H1 (cell line): Measurements from ENCODE around the gene SESN1. TPM values are rescaled to one million over a fixed set of nuclear protein-coding genes. Genes with fewer than 3 reads are reported as not detected.

ENCODE experiments used
- CTCF ChIA-PET: fragments of 300-600 bp; sonication (Branson Sonifier 250); formaldehyde crosslinking; loops from one replicate; lab custom pipeline; 2021; ENCODE audit not compliant: partially characterized antibody; lab: Charles Lee
- POLR2A ChIA-PET: fragments of 300-600 bp; sonication (Branson Sonifier 250); formaldehyde crosslinking; loops from one replicate; lab custom pipeline; 2021; ENCODE audit warnings: inconsistent platforms; ENCODE audit not compliant: partially characterized antibody; lab: Charles Lee
- DNase-seq, 2 experiments: peaks; one replicate each; pipeline versions ENCODE4 v3.0.0 to v3.0.0-alpha.2; 2010 to 2022; ENCODE audit warnings: low spot score in 2 of 2, low read depth in 1 of 2, mixed read lengths in 1 of 2
- FAIRE-seq: peaks from 2 replicates; lab custom pipeline; 2011; peaks lifted over from hg19 to GRCh38; lab: Jason Lieb, UNC
- H2AFZ ChIP-seq: 2 replicates; pipeline ENCODE4 v1.8.1; 2012; ENCODE audit warnings: low read length, inconsistent platforms
- H2AK5ac ChIP-seq: 2 replicates; pipeline ENCODE4 v1.6.1; 2013; ENCODE audit warnings: low read depth, low read length
- H2BK120ac ChIP-seq: replicated peaks from 2 replicates; pipeline ENCODE3; 2013; ENCODE audit warnings: low read depth, low read length, inconsistent platforms
- H2BK12ac ChIP-seq: 2 replicates; pipeline ENCODE4 v1.6.1; 2013; ENCODE audit warnings: low read depth, low read length
- H2BK15ac ChIP-seq: 2 replicates; pipeline ENCODE4 v1.6.1; 2013; ENCODE audit warnings: low read length
- H2BK20ac ChIP-seq: 2 replicates; pipeline ENCODE4 v1.6.1; 2013; ENCODE audit warnings: low read length
- H2BK5ac ChIP-seq: 2 replicates; pipeline ENCODE4 v1.6.1; 2013; ENCODE audit warnings: low read depth, low read length
- H3K14ac ChIP-seq: 2 replicates; pipeline ENCODE4 v1.6.1; 2013; ENCODE audit warnings: inconsistent platforms; ENCODE audit not compliant: insufficient read length
- H3K18ac ChIP-seq: 2 replicates; pipeline ENCODE4 v1.6.1; 2013; ENCODE audit warnings: low read length; ENCODE audit errors: extremely low read depth
- H3K23ac ChIP-seq: 2 replicates; pipeline ENCODE4 v1.6.1; 2013; ENCODE audit warnings: inconsistent platforms; ENCODE audit not compliant: insufficient read length
- H3K23me2 ChIP-seq: 2 replicates; pipeline ENCODE4 v1.6.1; 2013; ENCODE audit warnings: low read depth, low read length
- H3K27ac ChIP-seq: 2 replicates; pipeline ENCODE4 v1.6.1; 2011; ENCODE audit warnings: low read depth, low read length, inconsistent platforms
- H3K27me3 ChIP-seq, 4 experiments: replicated peaks in 1 of 4; 1 replicate in 1 of 4; 2 replicates in 3 of 4; pipeline versions ENCODE4 v1.6.1 to v1.8.1; 2011 to 2013; ENCODE audit warnings: low read length in 3 of 4, mild to moderate bottlenecking in 3 of 4, inconsistent platforms in 2 of 4, mixed read lengths in 2 of 4, moderate library complexity in 1 of 4; ENCODE audit not compliant: control insufficient read depth in 3 of 4, insufficient read depth in 3 of 4; ENCODE audit errors: extremely low read depth in 1 of 4
- H3K36me3 ChIP-seq, 4 experiments: 2 replicates each; pipeline versions ENCODE4 v1.6.1 to v1.8.1; 2011 to 2013; ENCODE audit warnings: mild to moderate bottlenecking in 4 of 4, low read length in 3 of 4, moderate library complexity in 2 of 4, control low read depth in 1 of 4, inconsistent platforms in 1 of 4; ENCODE audit not compliant: insufficient read depth in 4 of 4, control insufficient read depth in 2 of 4
- H3K4ac ChIP-seq: replicated peaks from 2 replicates; pipeline ENCODE3; 2013; ENCODE audit warnings: low read length, low read depth, mixed read lengths, inconsistent platforms; ENCODE audit not compliant: insufficient read length
- H3K4me1 ChIP-seq, 4 experiments: replicated peaks in 1 of 4; 1 replicate in 1 of 4; 2 replicates in 3 of 4; pipeline versions ENCODE4 v1.6.1 to v1.8.1; 2011 to 2013; ENCODE audit warnings: low read length in 3 of 4, inconsistent platforms in 2 of 4, mixed read lengths in 1 of 4; ENCODE audit not compliant: insufficient read depth in 4 of 4, control insufficient read depth in 3 of 4
- H3K4me2 ChIP-seq, 2 experiments: 2 replicates each; pipeline versions ENCODE4 v1.6.1 to v1.8.1; 2011 to 2013; ENCODE audit warnings: low read depth in 2 of 2, low read length in 2 of 2, control low read depth in 1 of 2, inconsistent platforms in 1 of 2, mild to moderate bottlenecking in 1 of 2; ENCODE audit not compliant: insufficient read depth in 1 of 2
- H3K4me3 ChIP-seq, 4 experiments: fragments of 200-600, 300-600 bp in 1 of 4; sonication (generic), shearing (Covaris generic), sonication (Bioruptor Twin) in 1 of 4; 2 replicates each; pipeline versions ENCODE4 v1.5.1 to v1.8.1; 2011 to 2016; ENCODE audit warnings: low read length in 4 of 4, low read depth in 3 of 4, control low read depth in 2 of 4, inconsistent platforms in 2 of 4, mild to moderate bottlenecking in 2 of 4, mixed read lengths in 1 of 4, moderate library complexity in 1 of 4; ENCODE audit not compliant: insufficient read depth in 2 of 4; ENCODE audit errors: extremely low read depth in 1 of 4
- H3K56ac ChIP-seq: replicated peaks from 2 replicates; pipeline ENCODE3; 2013; ENCODE audit warnings: low read depth, mild to moderate bottlenecking, mixed read lengths, low read length, inconsistent platforms; ENCODE audit not compliant: insufficient read length
- H3K79me1 ChIP-seq: 2 replicates; pipeline ENCODE4 v1.6.1; 2013; ENCODE audit warnings: low read depth, low read length, control low read depth
- H3K79me2 ChIP-seq, 2 experiments: 2 replicates each; pipeline versions ENCODE4 v1.6.1 to v1.8.1; 2012 to 2013; ENCODE audit warnings: low read length in 2 of 2, mild to moderate bottlenecking in 2 of 2, inconsistent platforms in 1 of 2; ENCODE audit not compliant: insufficient read depth in 2 of 2, control insufficient read depth in 1 of 2
- H3K9ac ChIP-seq, 4 experiments: replicated peaks in 1 of 4; 1 replicate in 1 of 4; 2 replicates in 3 of 4; pipeline versions ENCODE4 v1.6.1 to v1.8.1; 2011 to 2013; ENCODE audit warnings: low read depth in 3 of 4, low read length in 3 of 4, control low read depth in 2 of 4, mild to moderate bottlenecking in 2 of 4, moderate library complexity in 2 of 4, inconsistent platforms in 1 of 4; ENCODE audit errors: extremely low read depth in 1 of 4
- H3K9me3 ChIP-seq, 2 experiments: 2 replicates each; pipeline versions ENCODE4 v1.6.1 to v1.8.1; 2012 to 2013; ENCODE audit warnings: mild to moderate bottlenecking in 2 of 2, moderate library complexity in 2 of 2, control low read depth in 1 of 2, inconsistent platforms in 1 of 2, low read depth in 1 of 2, low read length in 1 of 2, mixed read lengths in 1 of 2; ENCODE audit not compliant: insufficient read depth in 2 of 2
- H4K20me1 ChIP-seq, 2 experiments: replicated peaks in 1 of 2; 2 replicates each; pipeline versions ENCODE3 to v1.8.1; 2011 to 2013; ENCODE audit warnings: inconsistent platforms in 2 of 2, low read length in 2 of 2, mild to moderate bottlenecking in 1 of 2; ENCODE audit not compliant: insufficient read depth in 2 of 2, control insufficient read depth in 1 of 2
- H4K5ac ChIP-seq: 2 replicates; pipeline ENCODE4 v1.6.1; 2013; ENCODE audit warnings: low read length, low read depth, mixed read lengths, inconsistent platforms; ENCODE audit not compliant: insufficient read length
- H4K8ac ChIP-seq: 2 replicates; pipeline ENCODE4 v1.8.0; 2013; ENCODE audit warnings: mild to moderate bottlenecking, moderate library complexity, low read length, inconsistent platforms; ENCODE audit not compliant: insufficient read depth; ENCODE audit errors: extremely low read depth
- H4K91ac ChIP-seq: replicated peaks from 2 replicates; pipeline ENCODE3; 2013; ENCODE audit warnings: low read length, mixed read lengths, inconsistent platforms; ENCODE audit not compliant: insufficient read length
- NANOG ChIP-seq: IDR thresholded peaks from 2 replicates; pipeline ENCODE4 v1.6.1; 2011; ENCODE audit warnings: low read length, low read depth, mild to moderate bottlenecking, inconsistent platforms; ENCODE audit not compliant: insufficient read depth, poor library complexity, severe bottlenecking
- TAF7 ChIP-seq: optimal IDR thresholded peaks from 2 replicates; pipeline ENCODE3; 2011; ENCODE audit warnings: low read depth, mild to moderate bottlenecking, inconsistent platforms, low read length, moderate library complexity, borderline replicate concordance
- WGBS, 2 experiments: shearing (Covaris generic) in 1 of 2; methylation state at CpG; one replicate each; pipeline versions ENCODE4 v1.1.6 to v1.1.7; 2013 to 2015; ENCODE audit warnings: low lambda C conversion rate in 2 of 2, mixed read lengths in 2 of 2, inconsistent platforms in 1 of 2, low coverage in 1 of 2, missing lambda C conversion rate in 1 of 2; ENCODE audit not compliant: insufficient replicate concordance in 2 of 2, insufficient coverage in 1 of 2, insufficient read length in 1 of 2; ENCODE audit errors: extremely low coverage in 1 of 2, missing lambda C conversion rate in 1 of 2; 5-methylcytosine and 5-hydroxymethylcytosine counted together
- polyA plus RNA-seq, 7 experiments: library from polyadenylated mRNA; depleted of rRNA in 3 of 7; stranded (reverse) in 5 of 7; unstranded in 2 of 7; fragments of >200 nt in 5 of 7; fragments of 200-250 nt in 2 of 7; gene quantifications; 1 replicate in 5 of 7; 2 replicates in 1 of 7; 4 replicates in 1 of 7; pipeline versions ENCODE4 v1.2.1 to v1.2.3, GENCODE V29; 2011 to 2013; ENCODE audit warnings: missing spikeins in 2 of 7, mixed read lengths in 2 of 7
- total RNA-seq: library from RNA; stranded (reverse); fragmentation: NEBNext Ultra II Directional; extraction: Animal tissue kit (Norgen Biotek cat#: 25700); gene quantifications from 2 replicates; pipeline ENCODE4 v1.2.1, GENCODE V29; 2021

Gene SESN1
- total and polyA plus RNA-seq, 2 of the 8 experiments (the other 6 are each of a cell fraction or from before 2014, with no cell fraction given): 12.8 to 15.6 TPM

DNA sequence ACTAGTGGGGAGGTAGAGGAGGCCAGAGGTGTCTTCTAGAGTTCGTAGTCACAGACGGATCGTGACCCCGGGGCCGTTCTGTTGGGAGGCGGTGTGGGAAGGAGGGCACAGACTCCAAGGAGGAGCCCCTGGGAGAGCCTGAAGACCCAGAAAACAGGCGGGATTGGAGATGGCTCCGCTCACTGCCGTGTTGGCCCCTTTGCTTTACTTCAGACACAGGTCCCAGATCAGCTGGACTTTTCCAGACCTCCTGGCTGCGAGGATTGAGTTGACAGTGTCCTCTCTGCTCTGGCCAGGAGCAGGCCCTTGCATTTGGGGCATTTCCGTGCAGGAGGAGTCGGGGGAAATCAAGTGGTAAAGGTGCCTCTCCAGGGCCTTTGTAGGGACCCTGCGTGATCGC lies 133.6 kb downstream of the SESN1 start:
- 90% methylated on average over 14 of the region's 14 CpGs; no CpG with 5 or more reads in 1 of the 2 experiments for WGBS, 2 experiments

More for the DNA sequence above, 133.6 kb downstream of the SESN1 start:
- no peak overlapping the region for H2AK5ac ChIP-seq
- no peaks in the 10 kb centered on the region for H3K27me3 ChIP-seq
- no peak overlapping the region for H3K23ac ChIP-seq
- H2BK15ac ChIP-seq: no peak overlapping the region
- ChIA-PET POLR2A (no interaction called here), CTCF (interaction anchor here (1.3 kb wide), 1 partner anchor 12 kb away, joined by 3 read pairs; no protein-coding TSS in a partner anchor)
- H2BK20ac ChIP-seq: no peak overlapping the region
- no peaks in the 10 kb centered on the region for H3K79me2 ChIP-seq
- H4K91ac ChIP-seq: no peak overlapping the region
- no peak overlapping the region for H3K27ac ChIP-seq
- DNase-seq (no peak), FAIRE-seq (no peak)
- H4K8ac ChIP-seq: no peak overlapping the region
- H2BK12ac ChIP-seq: no peak overlapping the region
- no peak overlapping the region for H3K9ac ChIP-seq
- no peaks in the 10 kb centered on the region for H3K23me2 ChIP-seq
- H3K56ac ChIP-seq: no peak overlapping the region
- H3K4me2 ChIP-seq: no peak overlapping the region
- H3K79me1 ChIP-seq: no peaks in the 10 kb centered on the region
- H3K36me3 ChIP-seq: no peaks in the 10 kb centered on the region
- no peak overlapping the region for H3K4ac ChIP-seq
- no peak overlapping the region for H3K14ac ChIP-seq
- H2BK120ac ChIP-seq: no peak overlapping the region
- TF ChIP-seq NANOG: no peak
- TF ChIP-seq TAF7: no peak
- no peaks in the 10 kb centered on the region for H4K20me1 ChIP-seq
- H3K18ac ChIP-seq: no peak overlapping the region
- H2AFZ ChIP-seq: no peak overlapping the region
- H3K4me3 ChIP-seq: no peak overlapping the region
- H2BK5ac ChIP-seq: no peak overlapping the region
- H3K9me3 ChIP-seq: no peaks in the 10 kb centered on the region
- H3K4me1 ChIP-seq: peaks cover 0 to 2% (median 0%) of the 10 kb centered on the region in 4 experiments; a peak in 2 of 7 replicates
- H4K5ac ChIP-seq: no peak overlapping the region
